Progenitor cell of endocrine pancreas (in vitro differentiated cells): ENCODE results near the gene CTCFL. TPM values are rescaled to one million over a fixed set of nuclear protein-coding genes. Genes with fewer than 3 reads are reported as not detected.

ENCODE experiments used
- DNase-seq: peaks from one replicate; pipeline ENCODE4 v3.0.0; 2021; ENCODE audit warnings: low spot score; ENCODE audit not compliant: unreplicated experiment
- H3K27ac Mint-ChIP-seq: 2 replicates; pipeline ENCODE4 v1.8.0; 2021; ENCODE audit warnings: mild to moderate bottlenecking, moderate library complexity, mixed read lengths
- H3K27me3 Mint-ChIP-seq: 2 replicates; pipeline ENCODE4 v1.8.0; 2021; ENCODE audit warnings: mixed read lengths
- H3K36me3 Mint-ChIP-seq: 2 replicates; pipeline ENCODE4 v1.8.0; 2022; ENCODE audit warnings: mixed read lengths; ENCODE audit not compliant: insufficient read depth
- H3K4me1 Mint-ChIP-seq: 2 replicates; pipeline ENCODE4 v1.8.0; 2021; ENCODE audit warnings: low read depth, mixed read lengths
- H3K4me3 Mint-ChIP-seq: 2 replicates; pipeline ENCODE4 v1.8.0; 2021; ENCODE audit warnings: low read depth, mild to moderate bottlenecking, moderate library complexity, mixed read lengths
- H3K9me3 Mint-ChIP-seq: 2 replicates; pipeline ENCODE4 v1.8.0; 2021; ENCODE audit warnings: low read depth, mixed read lengths
- CTCF ChIP-seq: fragments of 200-600 bp; sonication (generic); IDR thresholded peaks from one replicate; pipeline ENCODE4 v1.5.0; 2021; ENCODE audit warnings: antibody characterized with exemption, mild to moderate bottlenecking; ENCODE audit not compliant: unreplicated experiment
- total RNA-seq: library from RNA; stranded (reverse); gene quantifications from 2 replicates; pipeline ENCODE4 v1.2.1, GENCODE V29; 2021

Gene CTCFL
- total RNA-seq, 1 donor from 2014 or later: not detected

GRCh38 chr20:57476641-57477461 lies 48.1 kb downstream of the CTCFL start:
- no peak for TF ChIP-seq CTCF
- H3K27ac Mint-ChIP-seq: no peak overlapping the region
- no peaks in the 10 kb centered on the region for H3K36me3 Mint-ChIP-seq
- H3K4me3 Mint-ChIP-seq: no peak overlapping the region
- peaks cover 3% of the 10 kb centered on the region for H3K4me1 Mint-ChIP-seq
- DNase-seq: no peak
- peaks cover 19% of the 10 kb centered on the region for H3K27me3 Mint-ChIP-seq
- H3K9me3 Mint-ChIP-seq: no peaks in the 10 kb centered on the region

DNA sequence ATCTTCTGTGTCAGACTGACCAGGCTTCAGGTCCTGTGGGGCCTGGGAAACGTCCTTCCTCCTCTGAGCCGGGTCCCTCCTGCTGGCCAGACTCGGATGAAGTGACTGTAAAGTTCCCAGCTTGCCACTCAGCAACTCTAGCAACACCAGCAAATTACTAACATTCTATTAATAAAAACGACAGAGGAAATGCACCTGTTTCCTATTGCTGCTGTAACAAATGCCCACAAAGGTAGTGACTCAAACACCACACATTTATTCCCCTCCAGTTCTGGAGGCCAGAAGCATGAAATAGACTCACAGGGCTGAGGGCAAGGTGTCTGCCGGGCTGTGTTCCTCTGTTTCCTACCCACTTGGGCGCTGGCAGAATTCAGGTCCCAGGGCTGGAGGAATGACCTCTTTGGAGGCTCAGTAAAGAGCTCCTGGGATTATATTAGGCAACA lies 48.8 kb downstream of the CTCFL start:
- TF ChIP-seq CTCF: no peak
- no peak overlapping the region for H3K4me3 Mint-ChIP-seq
- DNase-seq: no peak

GRCh38 chr20:57475388-57476083 lies 49.4 kb downstream of the CTCFL start:
- no peak for TF ChIP-seq CTCF
- no peaks in the 10 kb centered on the region for H3K36me3 Mint-ChIP-seq
- peaks cover 3% of the 10 kb centered on the region for H3K4me1 Mint-ChIP-seq
- no peaks in the 10 kb centered on the region for H3K9me3 Mint-ChIP-seq
- no peak overlapping the region for H3K4me3 Mint-ChIP-seq
- no peak overlapping the region for H3K27ac Mint-ChIP-seq
- H3K27me3 Mint-ChIP-seq: peaks cover 21% of the 10 kb centered on the region
- DNase-seq: no peak

More for the DNA sequence above, 48.8 kb downstream of the CTCFL start:
- Mint-ChIP-seq H3K4me1 (peaks cover 3% of the 10 kb centered on the region), H3K9me3 (no peaks in the 10 kb centered on the region), H3K27ac (no peak overlapping the region), H3K27me3 (peaks cover 19% of the 10 kb centered on the region), H3K36me3 (no peaks in the 10 kb centered on the region)

GRCh38 chr20:57474816-57475215 lies 50.1 kb downstream of the CTCFL start:
- Mint-ChIP-seq H3K4me3 (no peak overlapping the region), H3K27me3 (peaks cover 27% of the 10 kb centered on the region), H3K36me3 (no peaks in the 10 kb centered on the region), H3K9me3 (no peaks in the 10 kb centered on the region), H3K4me1 (peaks cover 7% of the 10 kb centered on the region), H3K27ac (no peak overlapping the region)
- no peak for TF ChIP-seq CTCF
- no peak for DNase-seq

- H3K4me3 Mint-ChIP-seq: no peak overlapping the region
- no peak for TF ChIP-seq CTCF
- no peaks in the 10 kb centered on the region for H3K9me3 Mint-ChIP-seq
- peaks cover 30% of the 10 kb centered on the region for H3K27me3 Mint-ChIP-seq
- H3K36me3 Mint-ChIP-seq: no peaks in the 10 kb centered on the region
- H3K4me1 Mint-ChIP-seq: peaks cover 7% of the 10 kb centered on the region
- DNase-seq: no peak
- H3K27ac Mint-ChIP-seq: no peak overlapping the region
These were observed 50.7 kb downstream of the CTCFL start for GRCh38 chr20:57474205-57474604.
